Measurements from ENCODE around the gene LYRM2.

LYRM2 gene

DNA sequence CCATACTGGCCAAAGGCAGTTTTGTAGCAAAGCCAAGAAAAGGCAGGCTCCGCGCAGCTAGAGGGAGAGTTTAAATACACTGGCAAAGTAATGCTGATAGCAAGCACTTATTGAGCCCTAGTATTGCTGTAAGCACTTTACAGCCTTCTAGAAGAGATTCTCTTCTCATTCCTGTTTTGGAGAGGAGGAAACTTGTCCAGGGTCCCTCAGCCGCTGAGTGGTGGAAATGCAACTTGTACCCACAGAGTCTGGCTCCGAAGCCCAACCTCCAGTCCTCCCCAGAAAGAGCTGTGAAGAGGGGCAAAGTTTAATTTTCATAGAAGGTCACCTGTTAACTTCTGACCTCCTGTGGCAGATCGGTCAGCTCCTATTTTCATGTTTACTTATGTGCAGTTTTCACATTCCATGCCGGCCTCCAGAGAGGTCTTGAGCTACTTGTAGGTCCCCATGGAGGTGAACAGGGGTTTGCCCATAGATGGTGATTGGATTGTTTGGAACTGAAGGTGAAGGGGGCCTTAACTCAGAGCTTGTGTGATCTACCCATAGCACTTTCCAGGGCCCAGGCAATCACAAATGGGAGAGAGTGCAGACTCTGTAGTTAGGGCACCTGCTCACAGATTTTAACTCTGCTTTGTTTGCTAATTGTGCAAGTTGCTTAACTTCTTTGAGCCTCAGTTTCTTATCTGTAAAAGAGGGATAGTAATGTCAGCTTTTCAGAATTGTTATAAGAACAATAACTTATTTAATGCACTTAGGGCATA lies 70.7 kb downstream of the LYRM2 start:
- Histone ChIP-seq H3K4me1 (ENCODE audit: control insufficient read depth, insufficient read depth, low read length) (peaks cover 19% of the 10 kb centered on the region), H3K4me3 (ENCODE audit: low read length) (no peak overlapping the region)

DNA sequence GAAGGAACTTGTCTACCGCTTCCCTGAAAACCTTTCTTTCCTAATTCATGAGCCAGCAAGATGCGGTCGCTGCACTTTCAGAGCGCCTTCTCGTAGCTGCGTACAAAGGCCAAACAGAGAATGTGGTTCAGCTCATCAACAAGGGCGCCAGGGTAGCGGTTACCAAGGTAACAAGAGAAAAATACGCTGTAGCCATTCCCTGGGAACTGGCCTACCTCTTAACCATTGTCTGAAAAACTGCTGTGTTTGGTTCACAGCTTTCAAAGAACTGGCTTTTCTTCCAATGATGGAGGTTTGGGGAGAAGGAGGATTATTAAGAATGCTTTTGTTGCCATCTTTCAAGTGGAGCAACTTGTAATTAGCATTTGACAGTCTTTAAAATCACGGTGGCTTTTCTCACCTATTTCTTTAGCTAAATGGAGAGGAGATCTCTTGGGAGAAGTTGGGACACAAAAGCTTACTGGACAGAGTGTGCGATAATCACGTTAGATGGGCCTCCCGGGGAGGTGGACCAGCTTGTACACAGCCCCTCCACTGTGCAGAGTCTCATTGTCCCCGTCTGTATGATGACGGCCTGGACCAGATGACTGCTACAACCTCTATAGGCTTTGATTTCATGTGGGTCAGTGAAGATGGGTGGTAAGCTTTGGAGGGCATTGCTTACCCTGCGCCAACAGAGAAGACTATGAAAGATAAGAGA lies 71.5 kb downstream of the LYRM2 start:
- Histone ChIP-seq H3K27me3 (replicated peaks; ENCODE audit: control insufficient read depth, insufficient read depth, low read length) (no peaks in the 10 kb centered on the region), H3K9ac (ENCODE audit: low read length) (no peak overlapping the region), H3K4me1 (ENCODE audit: control insufficient read depth, insufficient read depth, low read length) (peaks cover 25% of the 10 kb centered on the region), H3K36me3 (ENCODE audit: control insufficient read depth, insufficient read depth, low read length, severe bottlenecking) (peaks cover 5% of the 10 kb centered on the region), H3K4me3 (ENCODE audit: low read length) (no peak overlapping the region), H3K9me3 (ENCODE audit: control insufficient read depth, low read length) (no peaks in the 10 kb centered on the region)
- no peak for DNase-seq (ENCODE audit: low read depth)

More for the DNA sequence above, 70.7 kb downstream of the LYRM2 start:
- no peak for DNase-seq (ENCODE audit: low read depth)
- Histone ChIP-seq H3K36me3 (ENCODE audit: control insufficient read depth, insufficient read depth, low read length, severe bottlenecking) (peaks cover 5% of the 10 kb centered on the region), H3K9me3 (ENCODE audit: control insufficient read depth, low read length) (no peaks in the 10 kb centered on the region), H3K27me3 (replicated peaks; ENCODE audit: control insufficient read depth, insufficient read depth, low read length) (no peaks in the 10 kb centered on the region), H3K9ac (ENCODE audit: low read length) (no peak overlapping the region)

DNA sequence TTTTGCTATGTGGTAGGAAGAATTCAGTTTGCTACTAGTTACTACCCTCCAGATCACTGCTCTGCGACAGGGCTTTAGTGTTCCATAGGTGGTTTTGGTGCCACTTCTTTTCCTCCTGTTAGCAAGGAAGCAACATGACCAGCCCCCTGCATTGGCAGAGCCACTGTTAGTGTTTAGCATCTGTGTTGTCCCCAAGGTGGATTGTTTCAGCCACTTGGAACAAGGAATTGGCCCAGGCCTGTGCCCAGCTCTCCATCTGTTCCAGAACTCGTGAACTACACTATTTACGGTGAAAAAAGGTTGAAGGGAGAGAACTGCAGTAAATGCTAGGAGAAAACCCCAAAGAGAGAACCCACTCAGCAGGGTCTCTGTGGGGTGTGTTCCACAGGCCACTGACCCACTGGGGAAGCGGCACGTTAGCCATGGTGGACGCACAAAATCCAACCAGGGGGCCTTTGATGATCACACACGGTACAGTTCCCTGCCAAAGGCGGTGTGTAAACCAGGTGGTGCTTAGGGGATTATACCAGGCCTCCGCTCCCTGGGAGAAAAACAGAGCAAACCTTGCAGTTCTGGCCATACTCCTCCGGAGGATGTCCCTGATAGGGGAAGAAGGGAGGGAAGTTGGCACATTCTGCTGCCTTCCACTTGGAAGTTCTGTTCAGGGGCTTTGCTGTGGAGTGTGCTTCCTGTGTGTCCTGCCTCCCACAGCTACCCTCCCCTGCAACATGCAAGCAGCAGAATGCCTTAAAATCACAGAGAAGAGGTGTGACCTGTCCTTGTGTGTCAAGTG lies 72.3 kb downstream of the LYRM2 start:
- no peaks in the 10 kb centered on the region for H3K27me3 ChIP-seq (replicated peaks; ENCODE audit: control insufficient read depth, insufficient read depth, low read length)
- no peaks in the 10 kb centered on the region for H3K9me3 ChIP-seq (ENCODE audit: control insufficient read depth, low read length)
- no peak overlapping the region for H3K4me3 ChIP-seq (ENCODE audit: low read length)
- no peak overlapping the region for H3K9ac ChIP-seq (ENCODE audit: low read length)
- no peak for DNase-seq (ENCODE audit: low read depth)
- H3K4me1 ChIP-seq (ENCODE audit: control insufficient read depth, insufficient read depth, low read length), result peaks cover 34% of the 10 kb centered on the region
- peaks cover 5% of the 10 kb centered on the region for H3K36me3 ChIP-seq (ENCODE audit: control insufficient read depth, insufficient read depth, low read length, severe bottlenecking)

DNA sequence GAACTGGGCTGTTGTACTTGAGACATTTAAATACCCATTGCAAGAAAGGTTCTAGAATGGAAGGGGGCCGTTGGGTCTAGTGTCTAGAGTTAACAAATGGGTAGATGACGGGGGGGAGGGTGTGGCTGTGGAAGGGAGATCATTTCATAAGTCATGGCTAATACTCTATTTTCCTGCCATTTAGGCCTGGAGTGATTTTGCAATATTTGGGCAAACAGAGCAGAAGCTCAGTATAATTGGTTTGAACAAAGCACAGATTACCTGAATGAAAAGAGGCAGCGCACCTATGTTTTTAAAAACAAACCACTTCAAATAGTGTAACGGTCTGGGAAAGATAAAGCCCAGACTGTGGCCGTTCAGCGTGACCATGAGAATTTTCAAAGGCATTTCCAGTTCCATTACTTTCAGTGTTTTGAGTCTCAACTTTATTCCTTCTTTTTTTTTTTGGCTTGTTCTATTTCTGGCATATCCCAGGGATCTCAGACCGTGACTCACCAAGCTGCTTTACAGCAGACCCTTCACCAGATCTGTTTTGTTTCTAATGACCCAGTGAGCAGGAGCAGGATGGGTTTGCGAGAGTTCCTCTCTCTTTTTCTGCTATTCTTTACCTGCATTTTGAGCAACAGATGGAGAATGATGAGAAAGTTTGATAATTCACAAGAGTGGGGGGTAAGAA lies 73.7 kb downstream of the LYRM2 start:
- Histone ChIP-seq H3K4me3 (ENCODE audit: low read length) (peak overlapping the region; percentile 47), H3K4me1 (ENCODE audit: control insufficient read depth, insufficient read depth, low read length) (peaks cover 36% of the 10 kb centered on the region), H3K36me3 (ENCODE audit: control insufficient read depth, insufficient read depth, low read length, severe bottlenecking) (peaks cover 5% of the 10 kb centered on the region), H3K27me3 (replicated peaks; ENCODE audit: control insufficient read depth, insufficient read depth, low read length) (no peaks in the 10 kb centered on the region), H3K9ac (ENCODE audit: low read length) (no peak overlapping the region), H3K9me3 (ENCODE audit: control insufficient read depth, low read length) (no peaks in the 10 kb centered on the region)
- peak; percentile 19 for DNase-seq (ENCODE audit: low read depth)

DNA sequence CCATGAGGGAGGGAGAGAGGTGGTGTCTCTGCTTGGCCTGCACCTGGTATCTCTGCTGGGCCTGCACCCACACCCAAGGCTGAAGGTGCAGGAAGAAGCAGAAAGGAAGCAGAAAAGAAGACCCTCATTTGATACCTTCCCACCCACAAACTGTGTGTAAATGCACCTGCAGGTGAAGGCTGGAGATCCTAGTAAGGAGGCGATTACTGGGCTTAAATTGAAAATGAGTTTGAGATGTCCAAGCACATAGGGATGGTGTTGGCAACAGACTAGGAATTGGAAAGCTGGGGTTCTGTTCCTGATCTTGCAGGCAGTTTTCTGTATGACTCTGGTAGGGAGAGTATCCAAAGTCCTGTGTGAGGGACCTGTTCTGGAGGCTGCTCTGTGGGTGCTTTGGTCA lies 74.7 kb downstream of the LYRM2 start:
- DNase-seq (ENCODE audit: low read depth), result no peak
- H3K36me3 ChIP-seq (ENCODE audit: control insufficient read depth, insufficient read depth, low read length, severe bottlenecking), result peaks cover 5% of the 10 kb centered on the region
- H3K4me3 ChIP-seq (ENCODE audit: low read length), result no peak overlapping the region
- peaks cover 36% of the 10 kb centered on the region for H3K4me1 ChIP-seq (ENCODE audit: control insufficient read depth, insufficient read depth, low read length)
- no peaks in the 10 kb centered on the region for H3K9me3 ChIP-seq (ENCODE audit: control insufficient read depth, low read length)
- no peaks in the 10 kb centered on the region for H3K27me3 ChIP-seq (replicated peaks; ENCODE audit: control insufficient read depth, insufficient read depth, low read length)
- H3K9ac ChIP-seq (ENCODE audit: low read length), result no peak overlapping the region

DNA sequence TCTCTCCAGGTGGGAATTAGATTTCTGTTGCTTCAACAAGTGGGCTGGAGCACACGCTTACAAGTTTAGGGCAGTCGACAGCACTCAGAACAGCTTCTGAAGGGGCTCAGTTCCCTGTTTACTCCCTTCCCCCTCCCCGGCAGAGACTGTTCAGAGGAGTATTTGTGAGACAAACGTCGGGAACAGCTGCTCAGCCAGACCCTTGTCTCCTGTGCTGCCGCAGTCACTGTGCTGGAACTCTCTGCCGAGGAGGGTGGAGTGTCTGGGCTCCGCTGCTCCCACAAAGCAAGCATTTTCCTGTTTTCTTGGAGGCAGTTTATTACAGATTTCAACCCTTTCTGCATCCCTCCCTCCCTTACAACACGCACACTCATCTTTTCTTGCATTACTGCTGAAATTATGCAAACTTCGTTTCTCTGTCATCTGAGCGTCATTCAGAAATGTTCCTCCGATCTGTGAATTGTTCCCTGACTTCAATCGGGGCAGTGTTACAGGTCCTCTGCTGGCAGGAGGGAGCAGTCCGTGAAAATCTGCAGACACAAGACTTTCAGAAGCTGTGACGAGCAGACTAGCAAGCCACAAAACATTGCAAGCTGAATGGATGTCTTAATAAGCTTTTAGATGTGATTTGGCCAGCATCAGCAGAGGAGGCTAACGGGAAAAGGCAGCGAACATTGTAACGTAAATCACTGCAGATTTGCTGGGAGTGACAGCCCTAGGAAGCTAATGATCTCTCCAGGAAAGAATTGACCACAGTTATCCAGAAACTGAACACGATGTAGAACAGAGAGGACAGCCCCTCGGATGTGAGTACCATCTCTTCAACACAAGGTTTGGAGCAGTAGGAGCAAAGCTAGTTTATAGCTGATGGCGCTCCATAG lies 76.2 kb downstream of the LYRM2 start:
- Histone ChIP-seq H3K4me1 (ENCODE audit: control insufficient read depth, insufficient read depth, low read length) (peaks cover 36% of the 10 kb centered on the region), H3K4me3 (ENCODE audit: low read length) (peak overlapping the region; percentile 62), H3K9me3 (ENCODE audit: control insufficient read depth, low read length) (peaks cover 10% of the 10 kb centered on the region), H3K27me3 (replicated peaks; ENCODE audit: control insufficient read depth, insufficient read depth, low read length) (no peaks in the 10 kb centered on the region), H3K9ac (ENCODE audit: low read length) (peak overlapping the region; percentile 36), H3K36me3 (ENCODE audit: control insufficient read depth, insufficient read depth, low read length, severe bottlenecking) (peaks cover 4% of the 10 kb centered on the region)
- no peak for DNase-seq (ENCODE audit: low read depth)

DNA sequence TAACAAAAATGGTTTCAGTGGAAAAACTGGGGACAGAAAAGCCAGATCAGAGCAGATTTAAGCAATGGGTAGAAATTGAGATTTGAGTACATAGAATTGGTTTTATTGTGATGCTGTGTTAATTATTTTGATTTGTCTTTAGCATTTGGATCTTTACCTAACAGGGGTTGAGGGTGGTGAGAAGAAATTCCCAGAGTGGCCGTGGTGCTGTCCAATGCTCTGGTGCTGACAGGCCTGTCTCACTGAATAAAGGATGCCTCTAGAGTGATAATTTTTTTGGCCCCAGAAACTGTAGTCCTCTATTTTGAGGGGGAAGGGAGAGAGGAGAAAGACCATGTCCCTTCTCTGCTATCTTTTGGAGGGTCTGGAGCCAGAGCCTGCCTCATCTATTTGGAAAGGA lies 79.1 kb downstream of the LYRM2 start:
- no peaks in the 10 kb centered on the region for H3K36me3 ChIP-seq (ENCODE audit: control insufficient read depth, insufficient read depth, low read length, severe bottlenecking)
- peak; percentile 21 for DNase-seq (ENCODE audit: low read depth)
- peaks cover 13% of the 10 kb centered on the region for H3K9me3 ChIP-seq (ENCODE audit: control insufficient read depth, low read length)
- no peak overlapping the region for H3K9ac ChIP-seq (ENCODE audit: low read length)
- no peak overlapping the region for H3K4me3 ChIP-seq (ENCODE audit: low read length)
- H3K4me1 ChIP-seq (ENCODE audit: control insufficient read depth, insufficient read depth, low read length), result peaks cover 25% of the 10 kb centered on the region
- H3K27me3 ChIP-seq (replicated peaks; ENCODE audit: control insufficient read depth, insufficient read depth, low read length), result peaks cover 5% of the 10 kb centered on the region

DNA sequence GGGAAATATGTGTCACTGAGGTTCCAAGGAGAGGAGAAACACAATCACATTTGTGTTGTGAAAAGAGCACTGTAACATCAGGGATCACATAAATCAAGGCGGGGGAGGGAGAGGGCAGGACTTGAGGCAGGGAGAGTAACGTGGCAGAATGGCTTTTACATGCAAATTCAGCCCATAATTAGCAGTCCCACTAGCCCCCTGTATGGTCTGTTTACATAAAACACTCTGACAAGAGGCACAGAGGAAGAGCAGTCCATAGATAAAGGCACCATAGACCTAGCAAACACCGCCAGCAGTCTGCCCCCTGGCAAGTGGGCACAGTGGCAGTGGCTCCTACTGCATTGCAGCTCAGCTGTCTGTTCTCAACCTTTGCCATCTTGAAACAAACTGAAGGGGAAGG lies 82.7 kb downstream of the LYRM2 start:
- Histone ChIP-seq H3K36me3 (ENCODE audit: control insufficient read depth, insufficient read depth, low read length, severe bottlenecking) (no peaks in the 10 kb centered on the region), H3K9me3 (ENCODE audit: control insufficient read depth, low read length) (peaks cover 13% of the 10 kb centered on the region), H3K27me3 (replicated peaks; ENCODE audit: control insufficient read depth, insufficient read depth, low read length) (peaks cover 5% of the 10 kb centered on the region), H3K4me3 (ENCODE audit: low read length) (no peak overlapping the region), H3K4me1 (ENCODE audit: control insufficient read depth, insufficient read depth, low read length) (no peaks in the 10 kb centered on the region), H3K9ac (ENCODE audit: low read length) (no peak overlapping the region)
- no peak for DNase-seq (ENCODE audit: low read depth)

DNA sequence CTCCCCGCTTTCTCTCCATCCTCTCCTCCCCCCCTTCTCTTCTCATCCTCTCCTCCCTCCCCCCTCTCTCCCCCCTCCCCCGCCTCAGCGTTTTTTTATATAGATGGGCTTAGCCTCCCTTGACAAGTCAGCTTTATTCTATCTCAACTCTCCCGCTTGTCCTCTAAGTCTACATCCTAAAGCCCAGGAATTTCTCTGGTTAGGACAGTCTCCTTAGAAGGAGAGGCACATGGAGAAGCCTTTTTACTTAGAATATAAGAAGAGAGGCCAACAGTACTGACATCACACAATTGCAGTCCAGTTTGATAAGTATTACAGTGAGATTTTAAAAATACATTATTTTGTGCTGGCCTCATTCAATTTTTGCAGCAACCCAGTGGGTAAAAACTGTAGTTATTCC lies 83.5 kb downstream of the LYRM2 start:
- peaks cover 5% of the 10 kb centered on the region for H3K27me3 ChIP-seq (replicated peaks; ENCODE audit: control insufficient read depth, insufficient read depth, low read length)
- no peaks in the 10 kb centered on the region for H3K36me3 ChIP-seq (ENCODE audit: control insufficient read depth, insufficient read depth, low read length, severe bottlenecking)
- H3K4me1 ChIP-seq (ENCODE audit: control insufficient read depth, insufficient read depth, low read length), result no peaks in the 10 kb centered on the region
- H3K4me3 ChIP-seq (ENCODE audit: low read length), result no peak overlapping the region
- H3K9ac ChIP-seq (ENCODE audit: low read length), result no peak overlapping the region
- H3K9me3 ChIP-seq (ENCODE audit: control insufficient read depth, low read length), result peaks cover 13% of the 10 kb centered on the region
- no peak for DNase-seq (ENCODE audit: low read depth)

DNA sequence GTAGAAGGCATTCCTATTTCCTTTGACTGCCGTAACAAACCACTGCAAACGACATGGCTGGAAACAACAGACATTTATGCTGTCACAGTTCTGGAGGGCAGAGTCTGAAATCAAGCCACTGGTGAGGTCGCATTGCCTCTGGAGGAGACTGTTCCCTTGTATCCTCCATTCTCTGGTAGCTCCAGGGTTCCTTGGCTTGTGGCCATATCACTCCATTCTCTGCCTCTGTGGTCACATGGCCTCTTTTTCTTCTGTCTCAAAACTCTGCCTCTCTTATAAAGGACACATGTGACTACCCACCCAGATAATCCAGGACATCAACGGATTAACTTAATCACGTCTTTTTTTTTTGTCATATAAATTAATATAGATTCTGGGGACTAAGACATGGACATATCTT lies 84.4 kb downstream of the LYRM2 start:
- Histone ChIP-seq H3K36me3 (ENCODE audit: control insufficient read depth, insufficient read depth, low read length, severe bottlenecking) (no peaks in the 10 kb centered on the region), H3K9me3 (ENCODE audit: control insufficient read depth, low read length) (peaks cover 13% of the 10 kb centered on the region), H3K4me1 (ENCODE audit: control insufficient read depth, insufficient read depth, low read length) (no peaks in the 10 kb centered on the region), H3K27me3 (replicated peaks; ENCODE audit: control insufficient read depth, insufficient read depth, low read length) (peaks cover 5% of the 10 kb centered on the region), H3K4me3 (ENCODE audit: low read length) (no peak overlapping the region), H3K9ac (ENCODE audit: low read length) (no peak overlapping the region)
- no peak for DNase-seq (ENCODE audit: low read depth)

Measured in adipocyte (in vitro differentiated cells).